AG09309 (cell line): Measurements from ENCODE around the gene C2CD5.

Source experiments
- DNase-seq: peaks from one replicate; pipeline ENCODE4 v3.0.0-alpha.2; 2010; ENCODE audit warnings: low read depth
- H3K4me3 ChIP-seq: 2 replicates; pipeline ENCODE4 v1.5.1; 2011; ENCODE audit warnings: mild to moderate bottlenecking, low read depth, low read length, moderate library complexity; ENCODE audit not compliant: control insufficient read depth
- CTCF ChIP-seq: IDR thresholded peaks from 2 replicates; pipeline ENCODE4 v1.5.1; 2011; ENCODE audit warnings: mild to moderate bottlenecking, low read depth, low read length, inconsistent platforms; ENCODE audit not compliant: insufficient read depth, control insufficient read depth; ENCODE audit errors: missing control alignments

C2CD5 gene

GRCh38 chr12:22529281-22530060, 14.9 kb downstream of the C2CD5 start:
- no peak for DNase-seq
- peak; percentile 26 for TF ChIP-seq CTCF
- H3K4me3 ChIP-seq: no peak overlapping the region

- no peak overlapping the region for H3K4me3 ChIP-seq
- peak; percentile 20 for DNase-seq
- no peak for TF ChIP-seq CTCF
Measured at GRCh38 chr12:22527999-22528398, 16.3 kb downstream of the C2CD5 start.

- no peak overlapping the region for H3K4me3 ChIP-seq
- DNase-seq: no peak
- no peak for TF ChIP-seq CTCF
Measured at GRCh38 chr12:22526836-22527235, 17.5 kb downstream of the C2CD5 start.

- no peak for TF ChIP-seq CTCF
Measured at GRCh38 chr12:22525426-22525825, 18.9 kb downstream of the C2CD5 start.

GRCh38 chr12:22518998-22519397, 25.3 kb downstream of the C2CD5 start:
- no peak overlapping the region for H3K4me3 ChIP-seq
- no peak for DNase-seq
- TF ChIP-seq CTCF: no peak

More at GRCh38 chr12:22525426-22525825, 18.9 kb downstream of the C2CD5 start:
- no peak overlapping the region for H3K4me3 ChIP-seq
- peak; percentile 24 for DNase-seq

- TF ChIP-seq CTCF: no peak
- H3K4me3 ChIP-seq: no peak overlapping the region
- no peak for DNase-seq
Measured at GRCh38 chr12:22518060-22518719, 26.2 kb downstream of the C2CD5 start.
